GM19238 (cell line): ENCODE results near the gene TWF2.
A peak's percentile ranks its signal among the peaks of the same experiment; 100 is the strongest.

ENCODE experiments used
- DNase-seq: peaks from one replicate; pipeline ENCODE4 v3.0.0; 2011; ENCODE audit warnings: low spot score; ENCODE audit not compliant: insufficient read length

The TWF2 gene

DNA sequence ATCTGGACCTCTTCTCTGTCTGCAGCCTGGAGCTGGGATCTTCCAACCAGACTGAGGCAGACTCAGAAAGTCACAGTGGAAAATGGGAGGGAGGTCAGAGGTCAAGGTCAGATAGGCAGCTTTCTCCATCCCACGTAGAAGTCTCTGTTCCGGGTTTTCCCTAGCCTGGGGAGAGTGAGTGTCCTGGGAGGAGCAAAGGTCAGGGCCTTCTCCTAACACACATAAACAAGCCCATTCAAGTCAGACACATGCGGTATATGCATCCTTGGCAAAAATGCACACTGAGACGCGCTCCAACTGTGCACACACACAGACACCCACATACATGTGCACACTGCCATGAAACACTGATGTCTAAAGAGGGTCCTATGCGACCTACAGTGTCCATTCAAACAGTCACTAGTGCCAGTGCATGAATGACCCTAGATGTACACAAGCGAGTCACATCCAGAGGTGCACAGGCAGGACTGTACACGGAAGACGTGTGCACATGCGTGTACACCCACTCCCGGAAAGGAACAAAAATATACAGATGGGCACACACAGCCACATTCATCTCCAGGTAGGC lies 681 bp downstream of the TWF2 start:
- DNase-seq, result no peak

DNA sequence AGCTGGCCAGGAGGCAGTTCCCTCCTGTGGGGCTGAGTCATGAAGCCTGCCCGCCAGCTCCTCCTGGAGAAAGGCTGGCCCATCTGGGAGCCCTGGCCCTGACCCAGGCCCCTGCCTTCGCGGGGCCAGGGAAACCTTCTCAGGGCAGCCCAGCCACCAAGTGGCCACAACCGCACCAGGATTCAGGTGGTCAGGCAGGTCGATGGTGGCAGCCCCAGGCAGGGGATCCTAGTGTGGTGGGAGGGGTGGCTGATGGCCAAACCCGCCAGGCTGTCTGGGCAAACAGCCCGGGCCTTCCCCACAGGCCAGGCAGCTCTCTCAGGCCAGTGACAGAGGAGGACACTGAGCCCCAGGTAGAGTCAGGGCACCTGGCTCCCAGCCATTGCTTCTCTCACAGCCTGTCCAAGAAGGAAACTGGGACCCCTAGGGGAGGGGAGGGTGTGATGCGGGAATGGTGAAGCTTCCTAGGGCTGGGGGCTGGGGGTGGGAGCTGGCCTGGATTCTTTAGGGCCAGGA lies 1.2 kb downstream of the TWF2 start:
- DNase-seq, result no peak

DNA sequence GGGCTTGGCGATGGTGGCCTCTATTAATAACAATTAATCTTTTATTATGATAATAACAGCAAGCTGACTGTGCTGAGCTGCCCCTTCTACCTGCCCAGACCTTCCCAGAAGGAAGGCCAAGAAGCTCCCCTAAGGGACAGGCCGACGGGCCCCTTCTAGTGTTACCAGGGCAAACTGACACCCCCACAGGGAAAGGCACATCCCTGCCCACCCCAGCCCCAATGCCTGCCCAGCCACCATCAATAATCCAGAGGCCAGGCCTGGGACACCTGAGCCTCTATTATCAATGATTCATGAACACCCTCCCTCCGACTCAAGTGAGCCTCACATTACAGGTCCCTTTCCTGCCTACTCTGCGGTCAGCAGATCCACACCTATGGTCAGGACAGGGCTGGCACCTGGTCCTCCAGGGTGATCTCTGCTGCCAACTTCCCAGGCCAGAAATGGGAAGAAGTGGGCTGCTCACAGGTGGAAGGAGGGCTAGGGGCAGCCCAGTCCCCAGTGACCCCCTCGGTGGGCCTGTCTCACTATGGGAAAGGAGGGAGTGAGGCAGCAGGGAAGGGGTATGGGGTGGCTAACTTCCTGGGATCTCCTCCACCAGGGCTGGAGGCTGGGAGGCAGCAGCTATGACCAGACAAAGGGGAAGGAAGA lies 1.8 kb downstream of the TWF2 start:
- no peak for DNase-seq

DNA sequence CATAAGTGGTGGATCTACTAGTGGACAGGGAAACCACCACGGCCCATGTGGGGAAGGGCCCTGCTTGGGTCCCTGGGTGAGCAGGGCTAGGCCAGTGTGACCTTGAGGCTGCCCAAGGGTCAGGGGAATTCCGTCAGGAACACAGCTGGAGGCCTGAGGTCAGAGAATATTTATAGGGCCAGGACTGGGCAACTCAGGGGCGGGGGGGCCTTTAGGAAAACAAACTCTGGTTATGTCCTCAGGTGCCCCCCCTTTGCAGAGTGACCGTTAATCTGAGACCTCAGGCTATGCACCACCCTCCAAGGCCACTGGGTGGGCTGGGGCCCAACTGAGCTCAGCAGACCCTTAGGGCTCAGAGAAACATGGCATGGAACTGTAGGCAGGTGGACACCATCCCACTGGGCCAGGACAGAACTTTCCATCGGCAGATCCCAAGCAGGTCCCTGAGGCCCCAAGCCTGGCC lies 2.5 kb downstream of the TWF2 start:
- DNase-seq, result no peak

GRCh38 chr3:52234516-52235447 lies 4.2 kb downstream of the TWF2 start:
- DNase-seq, result no peak

GRCh38 chr3:52233968-52234367 lies 5.0 kb downstream of the TWF2 start:
- DNase-seq, result no peak

- no peak for DNase-seq
Measured at GRCh38 chr3:52233108-52233591, 5.8 kb downstream of the TWF2 start.

DNA sequence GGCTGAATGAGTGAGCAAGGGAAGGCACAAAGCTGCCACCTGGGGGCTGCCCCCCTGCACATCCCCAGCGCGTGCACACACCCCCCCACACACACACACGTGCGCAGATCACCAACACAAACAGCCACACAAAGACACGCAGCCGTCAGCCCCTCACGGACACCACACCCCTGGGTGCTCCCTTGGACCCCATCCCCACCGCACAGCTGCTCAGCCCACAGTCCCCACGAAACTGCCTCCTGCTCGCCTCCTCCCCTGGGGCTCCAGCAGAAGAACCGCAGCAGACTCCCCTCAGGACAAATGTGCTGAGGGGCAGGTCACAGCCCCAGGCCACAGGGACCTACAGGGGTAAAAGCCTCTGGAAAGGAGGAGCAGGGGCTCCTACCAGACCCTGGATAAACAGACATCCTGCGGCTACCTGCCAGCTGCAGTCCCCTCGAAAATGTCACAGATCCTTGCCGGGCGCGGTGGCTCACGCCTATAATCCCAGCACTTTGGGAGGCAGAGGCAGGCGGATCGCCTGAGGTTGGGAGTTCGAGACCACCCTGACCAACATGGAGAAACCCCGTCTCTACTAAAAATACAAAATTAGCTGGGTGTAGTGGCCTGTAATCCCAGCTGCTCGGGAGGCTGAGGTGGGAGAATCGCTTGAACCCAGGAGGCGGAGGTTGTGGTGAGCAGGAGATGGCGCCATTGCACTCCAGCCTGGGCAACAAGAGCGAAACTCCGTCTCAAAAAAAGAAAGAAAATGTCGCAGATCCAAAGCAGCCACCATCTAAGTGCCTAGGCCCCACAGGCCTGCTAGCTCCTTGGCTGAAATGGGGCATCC lies 6.5 kb downstream of the TWF2 start:
- no peak for DNase-seq

DNA sequence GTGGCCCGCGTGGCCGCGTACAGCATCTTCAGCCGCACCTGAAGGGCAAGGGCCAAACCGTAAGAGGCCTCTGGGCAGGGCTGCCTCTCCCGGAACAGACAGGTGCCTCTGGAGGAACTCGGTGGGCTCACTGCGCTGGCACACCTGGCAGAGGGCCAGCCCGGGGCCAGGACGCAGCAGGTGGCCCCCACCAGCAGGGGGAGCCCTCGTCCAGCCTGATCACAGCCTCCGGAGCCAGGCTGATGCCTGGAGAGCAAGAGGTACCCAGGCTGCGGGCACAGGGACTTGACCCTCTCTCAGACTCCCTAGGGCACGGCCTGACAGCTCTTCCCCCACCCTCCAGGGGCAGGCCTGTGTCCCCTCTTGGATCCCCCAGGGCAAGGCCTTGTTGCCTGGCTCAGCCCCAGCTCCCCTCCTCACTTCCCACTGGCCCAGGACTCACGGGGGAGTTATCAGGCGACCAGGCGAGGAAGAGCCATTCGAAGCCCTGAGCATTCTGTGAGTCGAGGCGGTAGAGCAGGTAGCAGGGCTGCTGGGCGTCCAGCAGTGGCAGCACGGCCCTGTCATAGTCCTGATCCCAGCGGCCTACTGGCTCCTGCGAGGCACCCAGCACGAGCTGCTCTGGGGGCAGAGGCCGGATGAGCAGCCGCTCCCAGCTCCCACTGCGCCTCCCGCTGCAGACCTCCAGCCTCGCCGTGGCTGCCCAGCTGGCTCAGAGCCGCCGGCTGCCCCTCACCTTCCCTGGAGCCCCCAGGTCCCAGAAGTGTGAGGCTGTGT lies 7.3 kb downstream of the TWF2 start:
- DNase-seq, result peak; percentile 70

DNA sequence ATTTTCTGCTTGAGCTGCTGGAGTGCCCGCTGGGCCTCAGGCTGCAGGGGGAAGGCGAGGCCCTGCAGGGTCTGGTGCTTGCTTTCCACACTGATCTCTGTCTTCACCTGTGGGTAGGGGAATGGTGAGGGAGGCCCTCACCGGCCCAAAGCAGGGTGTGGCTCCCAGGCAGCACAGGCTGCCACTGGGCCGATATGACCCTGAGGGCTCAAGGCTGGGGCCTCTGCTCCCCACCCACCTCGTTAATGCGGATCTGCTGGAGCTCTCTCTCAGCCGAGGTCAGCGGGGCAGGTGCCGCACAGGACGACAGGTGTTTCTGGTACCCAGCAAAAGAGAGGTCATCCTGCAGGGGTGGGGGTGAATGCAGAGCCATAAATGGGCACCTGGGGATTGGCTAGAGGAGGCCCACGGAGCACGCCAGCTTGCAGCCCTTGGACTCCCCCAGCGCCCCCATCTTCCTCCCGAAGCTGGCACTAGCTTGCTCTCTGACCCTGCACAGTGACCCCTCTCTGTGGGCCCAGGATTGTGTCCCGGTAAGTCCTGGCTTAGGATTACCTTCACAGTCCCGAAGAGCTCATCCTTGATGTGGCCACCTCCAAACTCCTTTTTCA lies 8.0 kb downstream of the TWF2 start:
- no peak for DNase-seq

DNA sequence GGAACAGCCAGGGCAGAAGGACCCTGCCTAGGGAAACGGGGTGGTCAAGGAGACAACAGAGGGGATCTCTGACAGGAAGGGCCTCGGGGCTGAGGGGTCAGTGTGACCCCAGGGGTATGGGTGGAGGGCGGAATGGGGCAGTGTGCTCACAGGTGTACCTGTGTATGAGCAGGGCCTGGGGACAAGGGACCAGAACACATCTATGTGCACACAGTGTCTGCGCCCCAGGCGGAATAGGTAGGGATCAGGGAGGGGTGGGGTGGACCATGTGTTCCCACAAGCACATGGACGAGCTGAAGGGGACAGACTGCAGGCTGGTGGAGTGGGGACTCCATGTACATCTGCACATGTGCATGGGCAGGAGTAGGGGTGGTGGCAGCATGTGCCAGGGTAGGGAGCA lies 8.5 kb downstream of the TWF2 start:
- DNase-seq, result no peak

GRCh38 chr3:52229656-52230055 lies 9.3 kb downstream of the TWF2 start:
- DNase-seq, result no peak

- DNase-seq, result no peak
Measured at GRCh38 chr3:52228751-52229291, 10.1 kb downstream of the TWF2 start.

- no peak for DNase-seq
Measured at GRCh38 chr3:52228266-52228665, 10.7 kb downstream of the TWF2 start.

DNA sequence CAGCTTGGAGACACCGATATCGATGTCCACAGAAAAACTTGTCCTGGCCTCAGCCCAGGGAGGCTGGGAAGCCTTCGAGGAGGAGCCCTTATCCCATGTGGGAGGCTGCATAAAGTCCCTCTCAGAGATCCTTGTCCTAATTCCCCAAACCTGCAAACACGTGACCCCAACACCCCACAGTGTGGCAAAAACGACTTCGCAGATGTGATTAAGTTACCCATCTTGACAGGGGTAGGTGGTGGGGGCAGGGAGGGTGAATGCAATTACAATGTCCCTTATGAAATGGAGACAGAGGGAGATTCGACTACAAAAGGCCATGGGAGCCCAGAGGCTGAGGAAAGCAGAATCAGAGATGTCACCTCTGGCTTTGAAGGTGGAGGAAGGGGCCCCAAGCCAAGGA lies 11.2 kb downstream of the TWF2 start:
- no peak for DNase-seq

DNA sequence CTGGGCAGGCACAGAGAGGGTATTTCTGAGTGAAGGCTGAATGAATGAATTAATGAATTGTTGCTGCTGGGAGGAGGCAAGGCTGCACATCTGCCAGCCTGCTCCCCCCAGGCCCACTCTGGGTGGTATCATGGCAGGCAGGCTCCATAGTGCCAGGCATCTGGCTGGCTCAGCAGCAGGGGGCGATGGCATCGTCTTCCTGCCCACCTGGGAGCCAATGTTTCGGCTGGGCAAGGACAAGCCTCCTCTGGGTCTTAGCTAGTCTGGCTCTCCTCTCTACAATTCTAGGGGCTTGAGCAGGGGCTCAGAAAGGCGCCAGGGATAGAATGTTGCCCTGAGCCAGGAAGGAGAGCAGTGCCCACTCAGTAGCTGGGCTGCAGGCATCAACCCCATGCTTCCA lies 11.8 kb downstream of the TWF2 start:
- no peak for DNase-seq

GRCh38 chr3:52226229-52226817 lies 12.6 kb downstream of the TWF2 start:
- no peak for DNase-seq

- peak; percentile 83 for DNase-seq
Measured at GRCh38 chr3:52225452-52226228, 13.3 kb downstream of the TWF2 start, which contains the start of gene TLR9. TLR9 (minus strand) TSS chr3:52225645; CDS start chr3:52225529, 116 bp downstream.
